ENCODE results near the gene MYEF2.

The MYEF2 gene

DNA sequence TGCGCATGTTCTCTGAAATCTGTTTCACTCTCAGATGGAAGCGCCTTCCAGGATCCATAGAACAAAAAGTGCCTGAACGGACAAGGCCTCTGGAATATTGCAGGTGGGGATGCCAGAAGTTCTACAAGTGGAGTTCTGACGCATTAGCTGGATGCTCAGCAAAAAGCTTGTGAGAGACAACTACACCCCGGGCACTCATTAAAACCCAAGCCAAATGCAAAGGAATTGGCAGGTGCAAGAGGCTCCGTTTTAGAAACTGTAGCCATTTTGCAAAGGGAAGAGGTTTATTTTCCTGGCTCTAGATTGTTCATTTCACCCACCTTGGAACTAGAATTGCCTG lies 92.5 kb downstream of the MYEF2 start:
- Histone ChIP-seq H2AK5ac (ENCODE audit: low read depth, low read length) (no peak overlapping the region), H3K4ac (ENCODE audit: low read length) (no peak overlapping the region), H3K36me3 (replicated peaks in 1 of 2; ENCODE audit: control insufficient read depth in 2 of 2, insufficient read depth in 2 of 2, low read length in 2 of 2) (peaks cover 0 to 2% of the 10 kb centered on the region in 2 donors), H3K23ac (ENCODE audit: low read depth, low read length, poor library complexity) (no peak overlapping the region), H3K27me3 (ENCODE audit: control insufficient read depth in 3 of 3, insufficient read depth in 3 of 3, low read depth in 1 of 3, low read length in 3 of 3) (peaks cover 0 to 4% (median 0%) of the 10 kb centered on the region in 3 experiments), H2BK12ac (ENCODE audit: low read length) (no peak overlapping the region), H2AFZ (ENCODE audit: low read length) (no peak overlapping the region), H3K79me1 (ENCODE audit: low read depth, low read length) (no peaks in the 10 kb centered on the region), H3K18ac (ENCODE audit: low read length) (no peak overlapping the region), H3K27ac (replicated peaks; ENCODE audit: low read length) (no peak overlapping the region), H3K9ac (ENCODE audit: low read depth, low read length, poor library complexity) (no peak overlapping the region), H4K91ac (ENCODE audit: low read depth, low read length, poor library complexity) (no peak overlapping the region), H2BK120ac (ENCODE audit: low read depth, low read length) (no peak overlapping the region), H3K9me3 (replicated peaks in 1 of 2; ENCODE audit: control insufficient read depth in 2 of 2, insufficient read depth in 1 of 2, low read depth in 1 of 2, low read length in 2 of 2) (peaks cover 0 to 3% of the 10 kb centered on the region in 2 donors), H3K4me3 (ENCODE audit: low read length in 2 of 2) (no peak overlapping the region), H3K4me1 (ENCODE audit: control insufficient read depth in 2 of 2, insufficient read depth in 1 of 2, low read depth in 1 of 2, low read length in 2 of 2) (peaks cover 0 to 3% of the 10 kb centered on the region in 2 donors), H3K14ac (ENCODE audit: low read length) (no peak overlapping the region), H2BK15ac (ENCODE audit: low read length) (no peak overlapping the region), H3K4me2 (ENCODE audit: insufficient read depth, low read length, poor library complexity, severe bottlenecking) (no peak overlapping the region), H4K8ac (ENCODE audit: low read depth, low read length) (no peak overlapping the region), H2BK5ac (ENCODE audit: low read length) (no peak overlapping the region)
- WGBS, 2 donors (ENCODE audit: extremely low coverage in 2 of 2, insufficient read length in 2 of 2, insufficient replicate concordance in 1 of 2) = no CpG with 5 or more reads among the region's 6 CpGs
- no peak for DNase-seq (ENCODE audit: low spot score)

- Histone ChIP-seq H4K8ac (ENCODE audit: low read depth, low read length) (no peak overlapping the region), H3K4me2 (ENCODE audit: insufficient read depth, low read length, poor library complexity, severe bottlenecking) (no peak overlapping the region), H3K23ac (ENCODE audit: low read depth, low read length, poor library complexity) (no peak overlapping the region), H2BK12ac (ENCODE audit: low read length) (no peak overlapping the region), H3K14ac (ENCODE audit: low read length) (no peak overlapping the region), H3K18ac (ENCODE audit: low read length) (no peak overlapping the region), H3K27me3 (ENCODE audit: control insufficient read depth in 3 of 3, insufficient read depth in 3 of 3, low read depth in 1 of 3, low read length in 3 of 3) (peaks cover 0 to 4% (median 0%) of the 10 kb centered on the region in 3 experiments), H3K9me3 (replicated peaks in 1 of 2; ENCODE audit: control insufficient read depth in 2 of 2, insufficient read depth in 1 of 2, low read depth in 1 of 2, low read length in 2 of 2) (peaks cover 0 to 3% of the 10 kb centered on the region in 2 donors), H2BK15ac (ENCODE audit: low read length) (no peak overlapping the region), H3K4ac (ENCODE audit: low read length) (no peak overlapping the region), H3K27ac (replicated peaks; ENCODE audit: low read length) (no peak overlapping the region), H2BK5ac (ENCODE audit: low read length) (no peak overlapping the region), H3K9ac (ENCODE audit: low read depth, low read length, poor library complexity) (no peak overlapping the region), H3K36me3 (replicated peaks in 1 of 2; ENCODE audit: control insufficient read depth in 2 of 2, insufficient read depth in 2 of 2, low read length in 2 of 2) (peaks cover 0 to 2% of the 10 kb centered on the region in 2 donors), H3K4me3 (ENCODE audit: low read length in 2 of 2) (no peak overlapping the region), H2AK5ac (ENCODE audit: low read depth, low read length) (no peak overlapping the region), H2AFZ (ENCODE audit: low read length) (no peak overlapping the region), H2BK120ac (ENCODE audit: low read depth, low read length) (no peak overlapping the region), H4K91ac (ENCODE audit: low read depth, low read length, poor library complexity) (no peak overlapping the region), H3K79me1 (ENCODE audit: low read depth, low read length) (no peaks in the 10 kb centered on the region), H3K4me1 (ENCODE audit: control insufficient read depth in 2 of 2, insufficient read depth in 1 of 2, low read depth in 1 of 2, low read length in 2 of 2) (peaks cover 0 to 2% of the 10 kb centered on the region in 2 donors)
- WGBS, 2 donors (ENCODE audit: extremely low coverage in 2 of 2, insufficient read length in 2 of 2, insufficient replicate concordance in 1 of 2) = no CpG with 5 or more reads among the region's 6 CpGs
- DNase-seq (ENCODE audit: low spot score) = peak; percentile 37
Measured at GRCh38 chr15:48084759-48085590, 93.1 kb downstream of the MYEF2 start.

Measured in neuronal stem cell (in vitro differentiated cells).